Measurements from ENCODE around the gene ARSD. TPM values are rescaled to one million over a fixed set of nuclear protein-coding genes. Genes with fewer than 3 reads are reported as not detected.

The ARSD gene
- total RNA-seq, 2 experiments from 2014 or later, result 0.44 to 1.2 TPM

- no peaks in the 10 kb centered on the region for H3K4me1 ChIP-seq (ENCODE audit: insufficient read depth, low read length)
- H3K27me3 Mint-ChIP-seq, result no peaks in the 10 kb centered on the region
These were observed 20.9 kb downstream of the ARSD start for GRCh38 chrX:2908125-2908685.

GRCh38 chrX:2907295-2907694 is 21.8 kb downstream of the ARSD start:
- peaks cover 0 to 11% of the 10 kb centered on the region in 2 experiments for H3K9me3 ChIP-seq (ENCODE audit: control insufficient read depth in 1 of 2, insufficient read depth in 1 of 2, low read length in 2 of 2)
- H3K27ac Mint-ChIP-seq, result no peak overlapping the region
- no peak overlapping the region for H3K27ac ChIP-seq (ENCODE audit: low read depth in 1 of 2, low read length in 2 of 2)
- CTCF ChIA-PET, result no interaction called here
- TF ChIP-seq CTCF (IDR thresholded peaks at IDR 0.05), result no peak
- H3K4me3 ChIP-seq (ENCODE audit: low read length), result no peak overlapping the region
- H3K36me3 ChIP-seq (ENCODE audit: insufficient read depth, low read length), result no peaks in the 10 kb centered on the region
- H3K36me3 Mint-ChIP-seq (ENCODE audit: low read depth), result no peaks in the 10 kb centered on the region
- peaks cover 0 to 2% of the 10 kb centered on the region in 2 experiments for H3K27me3 ChIP-seq (ENCODE audit: control insufficient read depth in 1 of 2, insufficient read depth in 2 of 2, low read length in 2 of 2)
- no peak overlapping the region for H3K4me3 Mint-ChIP-seq
- POLR2A ChIA-PET, result no interaction called here
- H3K4me1 ChIP-seq (ENCODE audit: insufficient read depth, low read length), result no peaks in the 10 kb centered on the region
- no peaks in the 10 kb centered on the region for H3K27me3 Mint-ChIP-seq
- H3K4me1 Mint-ChIP-seq (ENCODE audit: low read depth), result no peaks in the 10 kb centered on the region
- DNase-seq, result no peak
- ATAC-seq (ENCODE audit: poor library complexity), result no peak
- intact Hi-C loops (cut with DNase I, micrococcal nuclease), result no loop called here
- no peaks in the 10 kb centered on the region for H3K9me3 Mint-ChIP-seq

More at GRCh38 chrX:2908125-2908685, 20.9 kb downstream of the ARSD start:
- no peak overlapping the region for H3K4me3 Mint-ChIP-seq
- no peak overlapping the region for H3K27ac Mint-ChIP-seq
- Histone ChIP-seq H3K27me3 (ENCODE audit: control insufficient read depth in 1 of 2, insufficient read depth in 2 of 2, low read length in 2 of 2) (peaks cover 0 to 2% of the 10 kb centered on the region in 2 experiments), H3K9me3 (ENCODE audit: control insufficient read depth in 1 of 2, insufficient read depth in 1 of 2, low read length in 2 of 2) (peaks cover 0 to 9% of the 10 kb centered on the region in 2 experiments), H3K4me3 (ENCODE audit: low read length) (no peak overlapping the region), H3K27ac (ENCODE audit: low read depth in 1 of 2, low read length in 2 of 2) (no peak overlapping the region), H3K36me3 (ENCODE audit: insufficient read depth, low read length) (no peaks in the 10 kb centered on the region)
- H3K36me3 Mint-ChIP-seq (ENCODE audit: low read depth), result no peaks in the 10 kb centered on the region
- ChIA-PET CTCF (no interaction called here), POLR2A (no interaction called here)
- no peaks in the 10 kb centered on the region for H3K9me3 Mint-ChIP-seq
- intact Hi-C loops (cut with DNase I, micrococcal nuclease), result no loop called here
- DNase-seq (no peak), ATAC-seq (ENCODE audit: poor library complexity) (no peak)
- H3K4me1 Mint-ChIP-seq (ENCODE audit: low read depth), result no peaks in the 10 kb centered on the region
- TF ChIP-seq CTCF (IDR thresholded peaks at IDR 0.05), result no peak

DNA sequence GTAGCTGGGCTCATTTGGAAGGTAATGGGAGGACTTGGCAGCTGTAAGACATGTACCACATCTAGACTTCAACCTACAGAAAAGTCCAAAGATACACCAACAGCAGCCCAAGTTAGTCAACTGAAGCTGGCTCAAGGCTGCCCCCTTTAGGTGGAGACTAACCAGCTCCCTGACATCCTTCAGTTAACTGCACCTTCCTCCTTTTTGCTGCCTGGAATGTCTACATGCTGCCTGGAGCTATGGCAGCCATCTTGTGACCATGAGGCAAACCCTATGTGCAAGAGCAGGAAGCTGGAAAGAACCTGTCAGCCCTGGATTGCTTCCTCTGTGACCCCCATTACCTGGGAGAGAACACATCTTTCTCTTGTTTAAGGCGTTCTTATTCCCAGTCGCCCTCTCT is 25.8 kb downstream of the ARSD start:
- Histone ChIP-seq H3K27me3 (ENCODE audit: control insufficient read depth in 1 of 2, insufficient read depth in 2 of 2, low read length in 2 of 2) (peaks cover 0 to 2% of the 10 kb centered on the region in 2 experiments), H3K27ac (ENCODE audit: low read depth in 1 of 2, low read length in 2 of 2) (no peak overlapping the region), H3K4me3 (ENCODE audit: low read length) (no peak overlapping the region), H3K36me3 (ENCODE audit: insufficient read depth, low read length) (no peaks in the 10 kb centered on the region), H3K4me1 (ENCODE audit: insufficient read depth, low read length) (no peaks in the 10 kb centered on the region), H3K9me3 (ENCODE audit: control insufficient read depth in 1 of 2, insufficient read depth in 1 of 2, low read length in 2 of 2) (peaks cover 0 to 11% of the 10 kb centered on the region in 2 experiments)
- DNase-seq (no peak), ATAC-seq (ENCODE audit: poor library complexity) (no peak)
- Mint-ChIP-seq H3K36me3 (ENCODE audit: low read depth) (no peaks in the 10 kb centered on the region), H3K4me3 (no peak overlapping the region), H3K27ac (no peak overlapping the region), H3K4me1 (ENCODE audit: low read depth) (peaks cover 3% of the 10 kb centered on the region), H3K27me3 (peaks cover 3% of the 10 kb centered on the region), H3K9me3 (no peaks in the 10 kb centered on the region)
- intact Hi-C loops (cut with DNase I, micrococcal nuclease), result no loop called here
- ChIA-PET CTCF (no interaction called here), POLR2A (no interaction called here)
- no peak for TF ChIP-seq CTCF (IDR thresholded peaks at IDR 0.05)

Measured in CD4-positive, alpha-beta T cell (primary cell).